Mammary epithelial cell (primary cell): ENCODE measurements around the gene ECHDC1.

ENCODE experiments used
- CTCF ChIP-seq, 2 donors: IDR thresholded peaks in 1 of 2; conservative IDR thresholded peaks in 1 of 2; 2 replicates each; pipeline ENCODE4 v1.5.1; 2011 to 2012; ENCODE audit warnings: inconsistent platforms in 2 of 2, low read length in 2 of 2, mild to moderate bottlenecking in 2 of 2, control low read depth in 1 of 2, low read depth in 1 of 2; ENCODE audit not compliant: insufficient read depth in 1 of 2; ENCODE audit errors: extremely low read depth in 1 of 2
- EZH2 ChIP-seq: IDR thresholded peaks from 2 replicates; pipeline ENCODE4 v1.6.1; 2012; ENCODE audit warnings: low read length, inconsistent platforms, borderline replicate concordance

- TF ChIP-seq CTCF (conservative IDR thresholded peaks at IDR 0.05 in 1 of 2, IDR thresholded peaks at IDR 0.05 in 1 of 2; ENCODE audit: extremely low read depth in 1 of 2, insufficient read depth in 1 of 2, low read depth in 1 of 2, low read length in 2 of 2) (no peak), EZH2 (no peak)
Measured at GRCh38 chr6:127391094-127391953, 47.9 kb upstream of the ECHDC1 start.
